ENCODE results near the gene CDC42EP3. TPM values are rescaled to one million over a fixed set of nuclear protein-coding genes. Genes with fewer than 3 reads are reported as not detected.

Gene CDC42EP3
- polyA plus RNA-seq, 2 of the 4 experiments (the other 2 are of a cell fraction): 23.8 to 39.1 TPM

- Histone ChIP-seq H3K4me3 (no peak overlapping the region), H3K27ac (no peak overlapping the region), H3K4me2 (no peak overlapping the region), H3K9me3 (no peaks in the 10 kb centered on the region), H3K4me1 (peaks cover 11% of the 10 kb centered on the region; the same call in 1 of the 3 replicates)
- 64% methylated on average over 3 of the region's 3 CpGs for WGBS (ENCODE audit: missing lambda C conversion rate)
- TF ChIP-seq CEBPB (IDR thresholded peaks at IDR 0.05) (no peak), HOXA7 (CRISPR knock-in tag; IDR thresholded peaks at IDR 0.05) (no peak), SREBF2 (IDR thresholded peaks at IDR 0.05) (no peak), RAD21 (conservative IDR thresholded peaks at IDR 0.05 in 1 of 2, IDR thresholded peaks at IDR 0.05 in 1 of 2) (no peak), HES2 (IDR thresholded peaks at IDR 0.05) (no peak), EHMT2 (IDR thresholded peaks at IDR 0.05; ENCODE audit: low read depth) (no peak), HOXB5 (CRISPR knock-in tag; IDR thresholded peaks at IDR 0.05) (no peak), E2F6 (IDR thresholded peaks at IDR 0.05; ENCODE audit: borderline replicate concordance, low read depth) (no peak)
- POLR2A ChIA-PET: no interaction called here
- FAIRE-seq: no peak
- CTCF ChIA-PET: no interaction called here
- no peak for DNase-seq (ENCODE audit: low read depth in 1 of 2, low spot score in 1 of 2)
- ATAC-seq: no peak
Observed at GRCh38 chr2:37683241-37683640, 11.8 kb upstream of the CDC42EP3 start.

DNA sequence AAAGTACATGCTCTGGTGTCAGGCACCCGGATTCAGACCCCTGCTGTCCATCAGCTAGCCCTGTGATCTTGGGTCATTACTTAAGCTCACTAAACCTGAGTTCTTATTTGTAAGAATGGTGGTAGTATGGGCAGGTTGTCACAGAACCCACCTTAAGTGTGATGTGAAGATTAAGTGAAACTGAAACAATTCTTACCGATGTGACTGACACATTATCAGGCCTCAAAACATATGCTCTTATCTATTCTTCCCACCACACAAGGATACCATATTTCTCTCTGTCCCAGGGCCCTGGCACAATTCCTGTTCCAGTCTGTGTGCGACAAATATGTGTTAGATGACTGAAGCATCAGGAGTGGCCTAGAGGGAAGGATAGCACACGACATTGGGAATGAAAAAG, 11.0 kb upstream of the CDC42EP3 start:
- Histone ChIP-seq H3K4me1 (0 out of 3 replicates have a peak, but pooled peaks cover 5% of the 10 kb centered on the region), H3K4me2 (no peak overlapping the region), H3K4me3 (no peak overlapping the region), H3K9me3 (no peaks in the 10 kb centered on the region), H3K27ac (no peak overlapping the region)
- DNase-seq (ENCODE audit: low read depth in 1 of 2, low spot score in 1 of 2) (no peak), FAIRE-seq (no peak), ATAC-seq (no peak)
- CTCF ChIA-PET: interaction anchor here (1.0 to 1.1 kb wide), 2 partner anchors 141 to 150 kb away, joined by 3 read pairs; no protein-coding TSS in a partner anchor
- WGBS (ENCODE audit: missing lambda C conversion rate): 69% methylated on average over 4 of the region's 4 CpGs
- no peak for TF ChIP-seq BHLHE40 (IDR thresholded peaks at IDR 0.05; ENCODE audit: low read depth, low read length)
- TF ChIP-seq CTCF (IDR thresholded peaks at IDR 0.05): no peak
- no peak for TF ChIP-seq FOSB (CRISPR knock-in tag; IDR thresholded peaks at IDR 0.05)
- no peak for TF ChIP-seq HDAC2 (IDR thresholded peaks at IDR 0.05)
- POLR2A ChIA-PET: no interaction called here

GRCh38 chr2:37681587-37681986, 10.1 kb upstream of the CDC42EP3 start:
- no peak overlapping the region for H3K4me3 ChIP-seq
- no peaks in the 10 kb centered on the region for H3K9me3 ChIP-seq
- no peak overlapping the region for H3K27ac ChIP-seq
- FAIRE-seq (no peak), DNase-seq (ENCODE audit: low read depth in 1 of 2, low spot score in 1 of 2) (no peak), ATAC-seq (no peak)
- peaks cover 3% of the 10 kb centered on the region for H3K4me1 ChIP-seq
- no peak overlapping the region for H3K4me2 ChIP-seq
- 92% methylated on average over 1 of the region's 1 CpG for WGBS (ENCODE audit: missing lambda C conversion rate)
- ChIA-PET CTCF (interaction anchor here (1.0 to 1.1 kb wide), 2 partner anchors 142 to 151 kb away, joined by 3 read pairs; no protein-coding TSS in a partner anchor), POLR2A (no interaction called here)
- TF ChIP-seq USF2 (IDR thresholded peaks at IDR 0.05) (no peak), NR3C1 (IDR thresholded peaks at IDR 0.05) (no peak), ZFP36 (IDR thresholded peaks at IDR 0.05; ENCODE audit: borderline replicate concordance, partially characterized antibody) (no peak), SREBF2 (IDR thresholded peaks at IDR 0.05) (no peak), HOXB5 (CRISPR knock-in tag; IDR thresholded peaks at IDR 0.05) (no peak), NFE2L2 (conservative IDR thresholded peaks at IDR 0.05; ENCODE audit: low read length) (no peak), HDAC2 (IDR thresholded peaks at IDR 0.05) (no peak), TFCP2L1 (CRISPR knock-in tag; IDR thresholded peaks at IDR 0.05) (no peak), MAX (IDR thresholded peaks at IDR 0.05) (no peak), SMC3 (IDR thresholded peaks at IDR 0.05) (no peak), HMGXB4 (CRISPR knock-in tag; IDR thresholded peaks at IDR 0.05; ENCODE audit: borderline replicate concordance) (no peak), POLR2A (IDR thresholded peaks at IDR 0.05; ENCODE audit: low read length) (no peak), POLR2AphosphoS2 (conservative IDR thresholded peaks at IDR 0.05; ENCODE audit: low read length) (no peak)

All from A549 (cell line).